Peyer's patch (tissue), 4 donors: ENCODE measurements around the gene CCDC85A.

Source experiments
- CTCF ChIP-seq, 6 experiments: fragments of 450-650 bp in 4 of 6; fragments of 200-600 bp in 2 of 6; sonication (generic) in 1 of 6; IDR thresholded peaks; one replicate each; pipeline ENCODE4 v1.5.1; 2017 to 2019; ENCODE audit warnings: antibody characterized with exemption in 6 of 6, mild to moderate bottlenecking in 3 of 6, moderate library complexity in 1 of 6
- POLR2A ChIP-seq, 2 donors: fragments of 450-650 bp; IDR thresholded peaks; one replicate each; pipeline ENCODE4 v1.5.1; 2017; ENCODE audit warnings: antibody characterized with exemption in 2 of 2, mild to moderate bottlenecking in 2 of 2, moderate library complexity in 2 of 2

GRCh38 chr2:56316011-56316410, 132.2 kb downstream of the CCDC85A start:
- TF ChIP-seq CTCF (IDR thresholded peaks at IDR 0.05) (no peak), POLR2A (IDR thresholded peaks at IDR 0.05) (no peak)
